CD4-positive, alpha-beta T cell treated with Interleukin-21 for 1 hour (primary cell): ENCODE results near the gene COX20.

ENCODE experiments used
- DNase-seq: peaks from one replicate; pipeline ENCODE4 v3.0.0-alpha.2; 2020

The COX20 gene

DNA sequence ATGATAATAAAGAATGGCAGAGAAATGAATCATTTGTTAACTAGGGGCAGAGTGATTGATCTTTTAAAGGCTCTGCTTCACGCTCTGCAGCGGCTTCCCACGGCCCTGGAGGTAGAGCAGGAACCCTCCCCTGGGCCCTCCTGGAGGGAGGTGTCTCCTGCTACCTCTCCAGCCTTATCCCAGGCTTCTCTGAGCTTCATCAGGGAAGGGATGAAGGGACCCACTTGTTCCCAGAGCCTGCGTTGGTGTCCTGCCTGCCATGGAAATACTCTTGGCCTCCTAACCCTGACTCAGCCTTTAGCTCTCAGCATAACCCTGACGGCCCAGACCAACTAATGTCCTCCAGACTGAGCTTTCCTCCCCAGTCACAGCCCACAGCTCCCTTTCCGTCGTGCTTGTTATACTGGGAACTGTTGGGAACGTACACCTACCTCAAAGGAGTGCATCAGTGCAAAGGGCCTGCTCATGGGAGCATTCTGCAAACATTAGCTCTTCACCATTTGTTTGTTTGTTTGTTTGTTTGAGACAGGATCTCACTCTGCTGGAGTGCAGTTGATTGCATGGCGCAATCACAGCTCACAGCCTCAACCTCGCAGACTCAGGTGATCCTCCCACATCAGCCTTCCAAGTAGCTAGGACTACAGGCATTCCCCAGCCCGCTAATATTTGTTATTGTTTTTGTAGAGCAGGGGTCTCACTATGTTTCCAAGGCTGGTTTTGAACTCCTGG, 46.3 kb downstream of the COX20 start:
- DNase-seq, result no peak

DNA sequence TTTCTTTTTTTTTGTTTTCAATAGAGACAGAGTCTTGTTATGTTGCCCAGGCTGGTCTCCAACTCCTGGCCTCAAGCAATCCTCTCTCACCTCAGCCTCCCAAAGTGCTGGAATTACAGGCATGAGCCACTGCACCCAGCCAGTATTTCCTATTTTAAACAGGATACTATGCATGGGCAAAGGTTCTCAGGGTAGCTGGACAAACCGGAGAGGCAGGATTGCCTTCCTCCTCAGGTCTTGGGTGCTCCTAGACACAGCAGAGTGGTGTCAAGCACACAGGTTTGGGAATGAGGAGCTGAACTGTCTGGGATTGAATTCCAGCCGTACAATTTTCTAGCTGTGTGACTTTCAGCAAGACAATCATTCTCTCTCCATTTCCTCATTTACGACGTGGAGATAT, 51.8 kb downstream of the COX20 start:
- DNase-seq, result no peak

DNA sequence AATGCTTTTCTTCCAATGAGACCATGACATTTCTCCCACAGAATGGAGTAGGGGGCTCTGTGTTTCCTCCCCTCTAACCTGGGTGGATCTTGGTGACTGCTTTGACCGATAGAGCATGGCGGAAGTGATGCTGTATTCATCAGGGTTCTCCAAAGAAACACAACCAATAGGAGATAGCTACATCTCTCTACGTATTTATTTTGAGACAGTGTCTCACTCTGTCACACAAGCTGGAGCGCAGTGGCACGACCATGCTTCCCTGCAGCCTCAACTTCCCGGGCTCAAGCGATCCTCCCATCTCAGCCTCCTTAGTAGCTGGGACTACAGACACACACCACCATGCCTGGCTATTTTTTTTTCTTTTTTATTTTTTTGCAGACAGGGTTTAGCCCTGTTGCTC, 58.4 kb downstream of the COX20 start:
- DNase-seq, result no peak
